GM12864 (cell line): ENCODE results near the gene NFYC.

Source experiments
- DNase-seq: peaks from one replicate; pipeline ENCODE4 v3.0.0-alpha.2; 2011; ENCODE audit warnings: low read depth
- H3K4me3 ChIP-seq: 2 replicates; pipeline ENCODE4 v1.5.1; 2011; ENCODE audit warnings: mild to moderate bottlenecking, low read depth, low read length, control low read depth
- TF ChIP-seq, protein P1 (sequence below): IDR thresholded peaks from 2 replicates; pipeline ENCODE4 v1.5.1; 2011; ENCODE audit warnings: low read depth, mild to moderate bottlenecking, moderate library complexity, low read length, control low read depth, inconsistent platforms; ENCODE audit errors: missing control alignments

Gene NFYC

DNA sequence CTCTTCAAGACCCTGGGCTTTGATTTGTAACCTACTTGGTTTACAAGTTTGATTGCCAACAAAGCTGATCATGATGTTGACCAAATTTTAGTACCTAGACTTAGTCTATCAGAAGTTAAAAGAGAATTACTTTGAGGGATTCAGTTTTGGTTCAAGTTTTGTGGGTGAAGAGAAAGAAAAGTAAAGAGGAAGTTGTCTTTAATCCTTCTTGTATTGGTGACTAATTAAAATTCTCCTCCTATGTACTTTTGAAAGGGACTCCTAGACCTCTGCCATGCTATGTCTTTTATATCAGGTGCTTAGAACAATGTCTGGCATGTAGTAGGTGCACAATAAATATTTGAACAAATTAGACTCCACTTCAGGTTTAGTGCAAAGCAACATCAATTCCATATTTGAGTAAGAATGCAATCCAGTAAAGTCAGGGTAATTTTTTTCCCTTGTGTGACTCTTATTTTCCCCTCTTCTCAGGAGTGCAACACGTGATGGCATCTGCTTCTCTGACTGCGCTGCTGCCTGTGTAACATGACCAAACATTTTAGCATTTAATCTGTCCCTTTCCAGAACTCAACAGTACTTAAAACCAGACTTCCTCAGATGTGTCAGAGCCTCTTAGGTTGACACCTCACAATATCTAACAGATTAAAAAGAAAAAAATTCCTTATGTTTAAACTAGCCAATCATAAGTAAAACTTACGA, 51.0 kb downstream of the NFYC start:
- TF ChIP-seq, protein P1, sequence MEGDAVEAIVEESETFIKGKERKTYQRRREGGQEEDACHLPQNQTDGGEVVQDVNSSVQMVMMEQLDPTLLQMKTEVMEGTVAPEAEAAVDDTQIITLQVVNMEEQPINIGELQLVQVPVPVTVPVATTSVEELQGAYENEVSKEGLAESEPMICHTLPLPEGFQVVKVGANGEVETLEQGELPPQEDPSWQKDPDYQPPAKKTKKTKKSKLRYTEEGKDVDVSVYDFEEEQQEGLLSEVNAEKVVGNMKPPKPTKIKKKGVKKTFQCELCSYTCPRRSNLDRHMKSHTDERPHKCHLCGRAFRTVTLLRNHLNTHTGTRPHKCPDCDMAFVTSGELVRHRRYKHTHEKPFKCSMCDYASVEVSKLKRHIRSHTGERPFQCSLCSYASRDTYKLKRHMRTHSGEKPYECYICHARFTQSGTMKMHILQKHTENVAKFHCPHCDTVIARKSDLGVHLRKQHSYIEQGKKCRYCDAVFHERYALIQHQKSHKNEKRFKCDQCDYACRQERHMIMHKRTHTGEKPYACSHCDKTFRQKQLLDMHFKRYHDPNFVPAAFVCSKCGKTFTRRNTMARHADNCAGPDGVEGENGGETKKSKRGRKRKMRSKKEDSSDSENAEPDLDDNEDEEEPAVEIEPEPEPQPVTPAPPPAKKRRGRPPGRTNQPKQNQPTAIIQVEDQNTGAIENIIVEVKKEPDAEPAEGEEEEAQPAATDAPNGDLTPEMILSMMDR, result no peak
- no peak for DNase-seq
- no peak overlapping the region for H3K4me3 ChIP-seq

DNA sequence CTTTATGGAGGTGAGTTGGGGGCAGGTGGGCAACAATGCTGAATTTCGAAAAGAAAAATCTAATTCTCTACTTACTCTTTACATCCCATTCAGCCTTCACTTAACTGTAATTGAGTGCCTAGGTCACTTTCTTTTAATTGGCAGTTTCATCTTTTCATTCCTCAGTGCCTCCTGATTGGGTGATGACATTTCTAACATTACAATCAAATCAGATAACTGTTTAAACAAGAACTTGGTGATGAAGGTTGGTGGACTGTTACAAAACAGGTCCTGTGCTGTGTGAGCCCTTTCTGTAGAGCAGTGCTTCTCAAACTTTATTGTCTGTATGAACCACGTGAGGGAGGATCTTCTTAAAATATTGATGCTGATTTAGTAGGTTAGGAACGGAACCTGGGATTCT, 51.9 kb downstream of the NFYC start:
- H3K4me3 ChIP-seq, result no peak overlapping the region
- no peak for DNase-seq
- TF ChIP-seq, protein P1, result no peak

DNA sequence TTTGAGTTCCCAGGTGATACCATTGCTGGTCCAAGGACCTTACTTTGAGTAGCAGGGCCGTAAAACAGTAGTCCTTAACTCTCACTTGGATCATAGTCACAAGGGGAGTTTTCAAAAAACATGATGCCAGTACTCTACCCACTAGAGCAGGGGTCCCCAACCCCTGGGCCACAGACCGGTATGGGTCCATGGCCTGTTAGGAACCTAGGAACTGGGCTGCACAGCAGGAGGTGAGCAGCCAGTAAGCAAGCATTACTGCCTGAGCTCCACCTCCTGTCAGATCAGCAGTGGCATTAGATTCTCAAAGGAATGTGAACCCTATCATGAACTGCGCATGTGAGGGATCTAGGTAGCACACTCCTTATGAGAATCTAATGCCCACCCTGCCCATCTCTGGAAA, 52.4 kb downstream of the NFYC start:
- H3K4me3 ChIP-seq, result no peak overlapping the region
- TF ChIP-seq, protein P1, result no peak
- DNase-seq, result no peak

DNA sequence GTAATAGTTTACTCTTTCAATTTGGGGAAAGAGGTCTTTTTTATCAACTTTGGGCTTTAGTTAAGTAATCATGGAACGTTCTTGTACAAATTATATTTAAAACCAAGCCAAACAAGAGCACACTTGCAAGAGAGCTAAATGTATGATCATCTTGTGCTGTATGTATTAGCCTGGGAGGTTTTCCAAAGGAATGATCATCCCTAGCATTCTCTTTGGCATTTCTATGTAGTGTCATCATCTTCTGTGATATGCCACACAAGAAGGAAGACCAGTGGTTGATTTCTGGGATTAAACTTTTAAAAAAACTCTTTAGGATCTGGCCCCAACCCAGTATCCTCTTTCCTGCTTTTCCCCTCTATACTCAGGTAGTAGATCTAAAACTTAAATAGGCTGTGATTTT, 53.7 kb downstream of the NFYC start:
- no peak for DNase-seq
- TF ChIP-seq, protein P1, result no peak
- no peak overlapping the region for H3K4me3 ChIP-seq

DNA sequence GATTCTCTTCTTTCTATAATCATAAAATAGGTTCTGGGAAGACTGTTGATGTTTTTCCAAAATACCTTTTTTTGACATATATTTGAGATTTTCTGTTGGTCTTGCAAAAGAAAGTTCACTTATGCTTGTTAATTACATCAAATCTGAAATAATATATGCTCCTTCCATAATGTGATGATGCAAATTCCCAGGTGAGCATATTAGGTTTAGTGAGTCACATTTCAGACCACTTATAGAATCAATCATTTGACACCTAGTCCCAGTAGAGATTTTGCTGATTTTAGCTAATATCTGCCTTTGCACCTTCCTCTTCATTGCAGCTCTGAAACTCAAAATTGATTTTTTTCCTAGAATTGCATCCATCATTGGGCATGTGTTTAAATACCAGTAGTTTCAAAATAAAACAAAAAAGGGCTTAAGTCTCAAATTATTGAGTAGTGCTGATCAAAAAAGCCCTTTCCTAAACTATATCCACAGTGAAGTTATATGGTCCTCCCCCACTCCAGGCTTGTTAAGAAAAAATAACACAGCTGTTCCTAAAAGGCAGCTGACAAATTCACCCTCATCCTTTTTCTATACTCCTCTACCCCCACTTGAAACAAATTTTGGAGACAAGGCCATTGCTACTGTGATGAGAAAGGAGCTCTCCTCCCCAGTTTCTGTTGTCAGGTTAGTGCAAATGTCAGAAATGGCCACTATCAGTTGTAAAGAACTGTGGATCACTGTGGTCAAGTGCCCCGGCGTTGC, 55.0 kb downstream of the NFYC start:
- no peak overlapping the region for H3K4me3 ChIP-seq
- TF ChIP-seq, protein P1, result no peak
- no peak for DNase-seq

DNA sequence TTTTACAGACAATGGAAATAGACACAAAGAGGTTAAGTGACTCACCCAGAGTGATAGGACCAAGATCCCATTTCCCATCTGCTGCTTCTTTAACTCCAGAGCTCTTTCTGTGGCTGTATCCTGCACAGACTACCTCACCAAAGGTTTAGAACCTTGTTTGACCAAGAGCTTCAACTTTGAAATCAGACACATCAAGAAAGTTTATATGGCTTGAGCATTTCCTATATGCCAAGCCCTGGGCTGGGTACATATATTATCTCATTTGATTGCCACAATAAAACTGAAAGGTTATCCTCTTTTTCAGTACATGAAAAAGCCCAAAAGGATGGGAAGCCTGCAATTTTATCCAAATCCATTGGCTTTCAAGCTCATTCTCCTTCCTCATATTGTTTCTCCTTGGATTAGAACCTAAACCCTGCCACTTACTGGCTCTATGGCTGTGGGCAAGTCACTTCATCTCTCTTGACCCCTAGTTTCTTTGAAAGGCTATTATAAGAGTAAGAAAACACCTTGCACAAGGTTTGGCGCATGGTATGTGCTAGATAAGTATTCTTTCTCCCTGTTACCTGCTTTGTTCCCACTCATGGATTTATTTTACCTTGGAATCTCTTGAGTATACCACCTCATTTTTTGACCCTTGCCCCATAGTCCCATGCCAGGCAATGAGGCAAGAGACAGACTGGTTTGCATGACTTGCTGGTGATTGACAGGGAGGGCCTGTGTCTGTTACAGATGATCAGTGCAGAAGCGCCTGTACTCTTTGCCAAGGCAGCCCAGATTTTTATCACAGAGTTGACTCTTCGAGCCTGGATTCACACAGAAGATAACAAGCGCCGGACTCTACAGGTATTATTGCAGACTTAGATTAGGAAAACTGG, 57.6 kb downstream of the NFYC start:
- TF ChIP-seq, protein P1, result no peak
- no peak for DNase-seq

More for the DNA sequence above, 57.6 kb downstream of the NFYC start:
- H3K4me3 ChIP-seq, result no peak overlapping the region
